ENCODE results near the gene CES5A.

CES5A gene

GRCh38 chr16:55872130-55872529, 3.0 kb downstream of the CES5A start:
- H3K4me1 ChIP-seq (ENCODE audit: insufficient read depth, low read length, severe bottlenecking): no peaks in the 10 kb centered on the region
- H3K4me2 ChIP-seq (ENCODE audit: low read length): no peak overlapping the region
- no peaks in the 10 kb centered on the region for H3K9me3 ChIP-seq (ENCODE audit: low read length)
- H2AFZ ChIP-seq (ENCODE audit: low read length): no peak overlapping the region
- H3K79me2 ChIP-seq (ENCODE audit: insufficient read depth, low read length): no peaks in the 10 kb centered on the region
- H4K20me1 ChIP-seq (ENCODE audit: insufficient read depth, low read length): no peaks in the 10 kb centered on the region
- H3K27ac ChIP-seq (ENCODE audit: low read depth, low read length, poor library complexity, severe bottlenecking): no peak overlapping the region
- H3K4me3 ChIP-seq (ENCODE audit: low read depth, low read length, poor library complexity, severe bottlenecking): no peak overlapping the region
- no peaks in the 10 kb centered on the region for H3F3A ChIP-seq (ENCODE audit: insufficient read depth, low read length)
- no peaks in the 10 kb centered on the region for H3K27me3 ChIP-seq (ENCODE audit: insufficient read depth, low read length)
- H3K9ac ChIP-seq (ENCODE audit: low read length): no peak overlapping the region
- H3K36me3 ChIP-seq (ENCODE audit: insufficient read depth, low read length): no peaks in the 10 kb centered on the region
- H3K9me2 ChIP-seq (ENCODE audit: low read depth, low read length): no peaks in the 10 kb centered on the region
- TF ChIP-seq EZH2 (IDR thresholded peaks at IDR 0.05; ENCODE audit: borderline replicate concordance, low read length): no peak
- TF ChIP-seq, protein P1, sequence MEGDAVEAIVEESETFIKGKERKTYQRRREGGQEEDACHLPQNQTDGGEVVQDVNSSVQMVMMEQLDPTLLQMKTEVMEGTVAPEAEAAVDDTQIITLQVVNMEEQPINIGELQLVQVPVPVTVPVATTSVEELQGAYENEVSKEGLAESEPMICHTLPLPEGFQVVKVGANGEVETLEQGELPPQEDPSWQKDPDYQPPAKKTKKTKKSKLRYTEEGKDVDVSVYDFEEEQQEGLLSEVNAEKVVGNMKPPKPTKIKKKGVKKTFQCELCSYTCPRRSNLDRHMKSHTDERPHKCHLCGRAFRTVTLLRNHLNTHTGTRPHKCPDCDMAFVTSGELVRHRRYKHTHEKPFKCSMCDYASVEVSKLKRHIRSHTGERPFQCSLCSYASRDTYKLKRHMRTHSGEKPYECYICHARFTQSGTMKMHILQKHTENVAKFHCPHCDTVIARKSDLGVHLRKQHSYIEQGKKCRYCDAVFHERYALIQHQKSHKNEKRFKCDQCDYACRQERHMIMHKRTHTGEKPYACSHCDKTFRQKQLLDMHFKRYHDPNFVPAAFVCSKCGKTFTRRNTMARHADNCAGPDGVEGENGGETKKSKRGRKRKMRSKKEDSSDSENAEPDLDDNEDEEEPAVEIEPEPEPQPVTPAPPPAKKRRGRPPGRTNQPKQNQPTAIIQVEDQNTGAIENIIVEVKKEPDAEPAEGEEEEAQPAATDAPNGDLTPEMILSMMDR (IDR thresholded peaks at IDR 0.05; ENCODE audit: low read length): no peak

DNA sequence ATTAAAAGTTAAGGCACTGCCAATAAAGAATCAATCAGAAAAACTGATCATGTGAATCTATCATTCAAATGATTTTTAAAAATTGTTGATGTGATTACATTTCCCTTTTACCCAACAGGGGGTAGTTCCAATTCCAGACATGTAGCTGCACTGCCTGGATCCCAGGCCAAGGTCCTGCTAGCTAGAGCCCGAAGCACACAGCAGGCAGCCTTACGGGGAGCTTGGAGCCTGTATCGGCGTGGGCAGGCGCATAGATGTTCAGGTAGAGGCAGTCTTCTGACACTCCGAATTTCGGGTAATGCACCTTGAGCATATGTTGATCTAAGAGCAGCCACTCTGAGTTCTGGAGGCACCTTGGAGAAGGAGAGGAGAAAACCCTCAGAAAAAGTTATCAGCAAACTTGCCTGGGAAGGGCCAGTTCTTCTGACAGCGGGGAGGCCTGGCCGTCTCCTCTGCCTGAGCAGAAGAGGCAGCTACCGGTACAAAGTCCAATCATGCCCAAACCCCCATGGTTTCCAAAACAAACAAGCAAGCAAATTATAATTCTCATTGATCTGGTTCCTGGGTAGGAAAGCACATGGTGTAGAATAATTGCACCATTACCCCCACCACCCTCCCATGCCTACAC, 3.6 kb downstream of the CES5A start:
- Histone ChIP-seq H2AFZ (ENCODE audit: low read length) (no peak overlapping the region), H3K36me3 (ENCODE audit: insufficient read depth, low read length) (no peaks in the 10 kb centered on the region), H3K9ac (ENCODE audit: low read length) (no peak overlapping the region), H3K27me3 (ENCODE audit: insufficient read depth, low read length) (no peaks in the 10 kb centered on the region), H3K9me3 (ENCODE audit: low read length) (no peaks in the 10 kb centered on the region), H3K27ac (ENCODE audit: low read depth, low read length, poor library complexity, severe bottlenecking) (no peak overlapping the region), H3K4me2 (ENCODE audit: low read length) (no peak overlapping the region), H3K79me2 (ENCODE audit: insufficient read depth, low read length) (no peaks in the 10 kb centered on the region), H3K4me1 (ENCODE audit: insufficient read depth, low read length, severe bottlenecking) (no peaks in the 10 kb centered on the region), H3K9me2 (ENCODE audit: low read depth, low read length) (no peaks in the 10 kb centered on the region), H3F3A (ENCODE audit: insufficient read depth, low read length) (no peaks in the 10 kb centered on the region), H3K4me3 (ENCODE audit: low read depth, low read length, poor library complexity, severe bottlenecking) (no peak overlapping the region), H4K20me1 (ENCODE audit: insufficient read depth, low read length) (no peaks in the 10 kb centered on the region)
- TF ChIP-seq, protein P1 (IDR thresholded peaks at IDR 0.05; ENCODE audit: low read length): no peak
- no peak for TF ChIP-seq EZH2 (IDR thresholded peaks at IDR 0.05; ENCODE audit: borderline replicate concordance, low read length)

DNA sequence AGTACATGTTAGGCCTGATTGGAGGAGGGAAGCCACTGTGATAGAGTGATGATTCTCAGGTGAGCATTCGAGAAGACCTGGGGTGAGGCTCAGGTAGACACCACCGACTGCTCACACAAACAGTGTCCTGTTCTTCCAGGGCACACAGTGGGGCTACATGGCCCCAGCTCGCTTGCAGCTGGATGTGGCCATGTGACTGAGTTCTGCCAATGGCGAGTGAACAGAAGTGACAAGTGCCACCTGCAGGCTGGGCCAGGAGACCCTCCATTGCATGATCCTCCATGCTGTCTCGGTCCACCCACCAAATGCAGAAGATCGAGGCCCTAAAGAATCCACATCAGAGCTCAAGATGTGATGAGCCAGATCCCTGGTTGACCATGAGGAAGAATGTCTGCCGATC, 6.2 kb downstream of the CES5A start:
- Histone ChIP-seq H3F3A (ENCODE audit: insufficient read depth, low read length) (no peaks in the 10 kb centered on the region), H3K9me2 (ENCODE audit: low read depth, low read length) (no peaks in the 10 kb centered on the region), H3K27me3 (ENCODE audit: insufficient read depth, low read length) (no peaks in the 10 kb centered on the region), H3K9me3 (ENCODE audit: low read length) (no peaks in the 10 kb centered on the region), H3K4me2 (ENCODE audit: low read length) (no peak overlapping the region), H4K20me1 (ENCODE audit: insufficient read depth, low read length) (no peaks in the 10 kb centered on the region), H3K36me3 (ENCODE audit: insufficient read depth, low read length) (no peaks in the 10 kb centered on the region), H3K79me2 (ENCODE audit: insufficient read depth, low read length) (no peaks in the 10 kb centered on the region), H2AFZ (ENCODE audit: low read length) (no peak overlapping the region), H3K9ac (ENCODE audit: low read length) (no peak overlapping the region), H3K4me3 (ENCODE audit: low read depth, low read length, poor library complexity, severe bottlenecking) (no peak overlapping the region), H3K4me1 (ENCODE audit: insufficient read depth, low read length, severe bottlenecking) (no peaks in the 10 kb centered on the region), H3K27ac (ENCODE audit: low read depth, low read length, poor library complexity, severe bottlenecking) (no peak overlapping the region)
- TF ChIP-seq, protein P1 (IDR thresholded peaks at IDR 0.05; ENCODE audit: low read length): no peak
- TF ChIP-seq EZH2 (IDR thresholded peaks at IDR 0.05; ENCODE audit: borderline replicate concordance, low read length): no peak
